GM21515 (cell line): ENCODE results near the gene ACACB.

ENCODE experiments used
- ATAC-seq: cut with Tn5 transposase; IDR thresholded peaks from one replicate; pipeline ENCODE4 v1.9.1; 2021; ENCODE audit not compliant: unreplicated experiment

The ACACB gene

GRCh38 chr12:109271418-109271817 lies 155.0 kb downstream of the ACACB start:
- ATAC-seq: no peak

- ATAC-seq: no peak
Measured at GRCh38 chr12:109273354-109273753, 157.0 kb downstream of the ACACB start.

GRCh38 chr12:109274381-109274780 lies 158.0 kb downstream of the ACACB start:
- ATAC-seq: no peak

GRCh38 chr12:109275173-109275572 lies 158.8 kb downstream of the ACACB start:
- ATAC-seq: no peak

GRCh38 chr12:109276160-109276559 lies 159.8 kb downstream of the ACACB start:
- no peak for ATAC-seq

GRCh38 chr12:109277255-109277898 lies 161.0 kb downstream of the ACACB start:
- ATAC-seq: no peak

- ATAC-seq: no peak
Measured at GRCh38 chr12:109277899-109278762, 161.7 kb downstream of the ACACB start.

GRCh38 chr12:109278912-109279311 lies 162.5 kb downstream of the ACACB start:
- no peak for ATAC-seq

- ATAC-seq: no peak
Measured at GRCh38 chr12:109279525-109279924, 163.1 kb downstream of the ACACB start.

- ATAC-seq: no peak
Measured at GRCh38 chr12:109281452-109281851, 165.1 kb downstream of the ACACB start.

- ATAC-seq: no peak
Measured at GRCh38 chr12:109284392-109284791, 168.0 kb downstream of the ACACB start.

- ATAC-seq: no peak
Measured at GRCh38 chr12:109286252-109286651, 169.9 kb downstream of the ACACB start.

GRCh38 chr12:109286652-109287051 lies 170.3 kb downstream of the ACACB start:
- ATAC-seq: no peak

- no peak for ATAC-seq
Measured at GRCh38 chr12:109287181-109287580, 170.8 kb downstream of the ACACB start.

- no peak for ATAC-seq
Measured at GRCh38 chr12:109287811-109288469, 171.6 kb downstream of the ACACB start.

GRCh38 chr12:109288571-109288970 lies 172.2 kb downstream of the ACACB start:
- ATAC-seq: no peak

- no peak for ATAC-seq
Measured at GRCh38 chr12:109289004-109289403, 172.6 kb downstream of the ACACB start.

- ATAC-seq: no peak
Measured at GRCh38 chr12:109289551-109289950, 173.2 kb downstream of the ACACB start.

GRCh38 chr12:109290061-109290460 lies 173.7 kb downstream of the ACACB start:
- ATAC-seq: no peak

- no peak for ATAC-seq
Measured at GRCh38 chr12:109291117-109291516, 174.7 kb downstream of the ACACB start.

- no peak for ATAC-seq
Measured at GRCh38 chr12:109291521-109292341, 175.3 kb downstream of the ACACB start.
